OCI-LY7 (cell line): ENCODE measurements around the gene PCBD2. TPM values are rescaled to one million over a fixed set of nuclear protein-coding genes. Genes with fewer than 3 reads are reported as not detected.

Experiments used
- BruUV-seq: library from RNA; stranded (reverse); fragments of 400-500 nt; replicated peaks from 2 replicates; lab custom pipeline; 2021; lab: Mats Ljungman, UMichigan
- CTCF ChIA-PET: fragments of 300-600 bp; sonication (Branson Sonifier 250); formaldehyde crosslinking; loops from one replicate; lab custom pipeline; 2022; ENCODE audit warnings: antibody characterized with exemption; ENCODE audit not compliant: unreplicated experiment; lab: Charles Lee
- POLR2A ChIA-PET: fragments of 300-600 bp; sonication (Branson Sonifier 250); formaldehyde crosslinking; loops from one replicate; lab custom pipeline; 2022; ENCODE audit warnings: antibody characterized with exemption; lab: Charles Lee
- DNase-seq: peaks from one replicate; pipeline ENCODE4 v3.0.0-alpha.2; 2015; ENCODE audit warnings: low spot score
- H2AFZ ChIP-seq: fragments of 200-600 bp; sonication (generic), shearing (Covaris generic); 2 replicates; pipeline ENCODE4 v1.6.1; 2014; ENCODE audit warnings: mild to moderate bottlenecking, antibody characterized with exemption, low read length, moderate library complexity
- H3K27ac ChIP-seq: fragments of 200-600 bp; sonication (generic); 2 replicates; pipeline ENCODE4 v1.5.1; 2014; ENCODE audit warnings: mixed run types, low read depth, mild to moderate bottlenecking, moderate library complexity, low read length, inconsistent platforms; ENCODE audit not compliant: poor library complexity, severe bottlenecking
- H3K36me3 ChIP-seq: fragments of 200-600 bp; sonication (generic); 2 replicates; pipeline ENCODE4 v1.6.1; 2014; ENCODE audit warnings: mild to moderate bottlenecking, antibody characterized with exemption, low read length, moderate library complexity, mixed read lengths; ENCODE audit not compliant: insufficient read depth
- H3K4me1 ChIP-seq: fragments of 200-600 bp; sonication (generic); 2 replicates; pipeline ENCODE4 v1.5.1; 2014; ENCODE audit warnings: mild to moderate bottlenecking, low read length; ENCODE audit not compliant: insufficient read depth, poor library complexity, severe bottlenecking
- H3K4me2 ChIP-seq: fragments of 200-600 bp; sonication (generic); 2 replicates; pipeline ENCODE4 v1.6.1; 2014; ENCODE audit warnings: mild to moderate bottlenecking, low read length
- H3K4me3 ChIP-seq: fragments of 200-600 bp; sonication (generic); 2 replicates; pipeline ENCODE4 v1.5.1; 2014; ENCODE audit warnings: mild to moderate bottlenecking, low read depth, low read length; ENCODE audit not compliant: poor library complexity, severe bottlenecking
- H3K79me2 ChIP-seq: fragments of 200-600 bp; sonication (generic); 2 replicates; pipeline ENCODE4 v1.6.1; 2016; ENCODE audit warnings: low read depth, mild to moderate bottlenecking, low read length, moderate library complexity, mixed read lengths; ENCODE audit not compliant: insufficient read depth
- H3K9me2 ChIP-seq: fragments of 200-600 bp; sonication (generic); 2 replicates; pipeline ENCODE4 v1.6.1; 2016; ENCODE audit warnings: mild to moderate bottlenecking, low read length, mixed read lengths; ENCODE audit not compliant: insufficient read depth
- H3K9me3 ChIP-seq: fragments of 200-600 bp; sonication (generic); 2 replicates; pipeline ENCODE4 v1.6.1; 2014; ENCODE audit warnings: mild to moderate bottlenecking, mixed run types, low read length, mixed read lengths
- H4K20me1 ChIP-seq: fragments of 200-600 bp; sonication (generic); 2 replicates; pipeline ENCODE4 v1.6.1; 2014; ENCODE audit warnings: mild to moderate bottlenecking, antibody characterized with exemption, low read length, moderate library complexity, mixed read lengths; ENCODE audit not compliant: insufficient read depth
- CTCF ChIP-seq: fragments of 200-600 bp; sonication (generic); conservative IDR thresholded peaks from 2 replicates; pipeline ENCODE4 v1.5.1; 2014; ENCODE audit warnings: mild to moderate bottlenecking, antibody characterized with exemption, low read length, moderate library complexity, mixed read lengths
- EZH2phosphoT487 ChIP-seq: fragments of 200-600 bp; sonication (generic); IDR thresholded peaks from 2 replicates; pipeline ENCODE4 v1.6.1; 2018; ENCODE audit warnings: low read depth, borderline replicate concordance, mild to moderate bottlenecking, mixed run types, antibody characterized with exemption, low read length, moderate library complexity, mixed read lengths
- intact Hi-C: fragments of 100-400 bp; cut with micrococcal nuclease; formaldehyde crosslinking; loops from one replicate; pipeline ENCODE4 v1.10.0; 2022; ENCODE audit not compliant: unreplicated experiment
- total RNA-seq, 2 experiments: library from RNA; depleted of rRNA in 1 of 2; stranded (reverse); fragments of >200 nt in 1 of 2; shearing (Covaris generic) in 1 of 2; gene quantifications; 2 replicates each; pipeline ENCODE4 v1.2.3, GENCODE V29; 2014 to 2022

PCBD2 gene
- total RNA-seq, 2 experiments from 2014 or later = 12.2 to 34.3 TPM

GRCh38 chr5:134939500-134939899 lies 34.6 kb downstream of the PCBD2 start:
- Histone ChIP-seq H3K79me2 (no peaks in the 10 kb centered on the region), H3K36me3 (peaks cover 20% of the 10 kb centered on the region; the same call in 1 of the 2 replicates), H3K4me3 (no peak overlapping the region), H3K27ac (no peak overlapping the region), H3K9me3 (no peaks in the 10 kb centered on the region), H3K9me2 (no peaks in the 10 kb centered on the region), H4K20me1 (no peaks in the 10 kb centered on the region), H2AFZ (no peak overlapping the region), H3K4me2 (no peak overlapping the region), H3K4me1 (no peaks in the 10 kb centered on the region)
- TF ChIP-seq CTCF = no peak
- ChIA-PET CTCF (no interaction called here), POLR2A (no interaction called here)
- intact Hi-C loops = no loop called here
- BruUV-seq = no TSS peak
- no peak for DNase-seq

GRCh38 chr5:134943547-134943946 lies 38.6 kb downstream of the PCBD2 start:
- no peaks in the 10 kb centered on the region for H4K20me1 ChIP-seq
- H3K4me1 ChIP-seq = no peaks in the 10 kb centered on the region
- H3K9me3 ChIP-seq = no peaks in the 10 kb centered on the region
- no TSS peak for BruUV-seq
- no peak overlapping the region for H3K4me3 ChIP-seq
- no peak for DNase-seq
- ChIA-PET CTCF (no interaction called here), POLR2A (interaction anchor here (1.1 kb wide), 1 partner anchor 10 kb away, joined by 3 read pairs; no protein-coding TSS in a partner anchor)
- intact Hi-C loops = no loop called here
- no peaks in the 10 kb centered on the region for H3K79me2 ChIP-seq
- H3K27ac ChIP-seq = no peak overlapping the region
- H3K4me2 ChIP-seq = no peak overlapping the region
- peaks cover 4% of the 10 kb centered on the region; the same call in 1 of the 2 replicates for H3K36me3 ChIP-seq
- TF ChIP-seq EZH2phosphoT487 (no peak), CTCF (no peak)
- no peak overlapping the region for H2AFZ ChIP-seq
- H3K9me2 ChIP-seq = no peaks in the 10 kb centered on the region

GRCh38 chr5:134944630-134945029 lies 39.7 kb downstream of the PCBD2 start:
- no peaks in the 10 kb centered on the region for H3K4me1 ChIP-seq
- POLR2A ChIA-PET = interaction anchor here (1.1 kb wide), 1 partner anchor 9 kb away, joined by 3 read pairs; no protein-coding TSS in a partner anchor
- no peak for DNase-seq

More at GRCh38 chr5:134944630-134945029, 39.7 kb downstream of the PCBD2 start:
- Histone ChIP-seq H4K20me1 (no peaks in the 10 kb centered on the region), H3K27ac (no peak overlapping the region), H3K4me3 (no peak overlapping the region), H3K9me3 (no peaks in the 10 kb centered on the region), H3K4me2 (no peak overlapping the region), H3K9me2 (no peaks in the 10 kb centered on the region), H3K36me3 (peaks cover 4% of the 10 kb centered on the region; the same call in 1 of the 2 replicates), H3K79me2 (no peaks in the 10 kb centered on the region), H2AFZ (no peak overlapping the region)
- intact Hi-C loops = no loop called here
- CTCF ChIA-PET = no interaction called here
- no peak for TF ChIP-seq CTCF
- no peak for TF ChIP-seq EZH2phosphoT487
- BruUV-seq = no TSS peak
